ENCODE data around the gene WDFY4. TPM values are rescaled to one million over a fixed set of nuclear protein-coding genes. Genes with fewer than 3 reads are reported as not detected.

WDFY4 gene
- total RNA-seq, 4 donors from 2014 or later, result 0.61 to 3.8 (median 0.88) TPM

DNA sequence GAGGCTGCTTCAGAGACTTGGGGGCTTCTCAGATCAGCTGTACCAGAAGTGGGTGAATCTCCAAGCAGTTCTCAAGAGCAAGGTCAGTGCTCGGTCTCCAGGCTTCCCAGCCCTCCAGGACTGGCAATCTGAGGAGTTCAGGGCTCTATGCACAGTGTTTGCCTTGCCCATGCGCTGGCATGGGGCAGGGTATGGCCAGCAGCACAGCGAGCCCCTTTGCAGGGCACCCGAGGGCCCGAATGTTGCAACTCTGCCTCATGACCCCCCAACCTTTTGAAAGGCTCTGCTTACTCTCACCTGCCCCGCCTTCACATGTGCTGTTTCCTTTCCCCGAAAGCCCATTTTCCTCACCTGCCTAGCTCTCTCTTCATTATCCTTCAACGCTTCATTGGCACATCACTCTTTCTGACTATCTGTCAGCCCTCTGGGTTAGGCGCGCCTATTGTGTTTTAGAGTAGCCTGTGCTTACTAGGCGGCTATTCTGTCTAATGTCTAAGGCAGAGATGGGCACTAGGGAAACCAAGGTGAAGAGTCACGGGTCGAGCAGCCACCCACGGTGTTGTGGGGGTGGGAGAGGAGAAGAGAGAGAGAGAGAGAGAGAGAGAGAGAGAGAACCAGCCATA lies 83.6 kb downstream of the WDFY4 start:
- DNase-seq, result no peak
- intact Hi-C loops (cut with DNase I), result no loop called here

DNA sequence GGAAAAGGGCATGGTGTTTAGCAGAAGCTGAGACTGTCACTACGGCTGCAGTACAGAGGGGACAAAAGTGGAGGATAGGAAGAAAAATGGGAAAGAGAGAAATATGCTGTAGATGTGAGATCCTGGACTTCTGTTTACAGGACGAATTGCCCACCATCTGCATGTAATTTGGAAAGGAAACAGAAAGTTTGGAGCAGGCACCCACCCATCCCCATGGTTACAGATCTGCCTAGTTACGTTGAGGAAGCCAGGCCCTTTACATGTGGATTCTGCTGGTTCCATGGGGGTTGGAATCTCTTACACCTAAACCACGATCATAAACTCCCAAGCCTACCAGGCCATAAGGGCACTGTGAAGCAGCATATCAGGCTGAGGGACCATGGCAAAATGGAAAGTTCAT lies 84.3 kb downstream of the WDFY4 start:
- H3K9me3 ChIP-seq, result no peaks in the 10 kb centered on the region
- no peaks in the 10 kb centered on the region for H3K27me3 ChIP-seq
- DNase-seq, result no peak
- 74 to 80% methylated on average over 4 of the region's 4 CpGs for WGBS, 2 donors
- intact Hi-C loops (cut with DNase I), result no loop called here
- H3K36me3 ChIP-seq, result no peaks in the 10 kb centered on the region
- TF ChIP-seq, protein P1, sequence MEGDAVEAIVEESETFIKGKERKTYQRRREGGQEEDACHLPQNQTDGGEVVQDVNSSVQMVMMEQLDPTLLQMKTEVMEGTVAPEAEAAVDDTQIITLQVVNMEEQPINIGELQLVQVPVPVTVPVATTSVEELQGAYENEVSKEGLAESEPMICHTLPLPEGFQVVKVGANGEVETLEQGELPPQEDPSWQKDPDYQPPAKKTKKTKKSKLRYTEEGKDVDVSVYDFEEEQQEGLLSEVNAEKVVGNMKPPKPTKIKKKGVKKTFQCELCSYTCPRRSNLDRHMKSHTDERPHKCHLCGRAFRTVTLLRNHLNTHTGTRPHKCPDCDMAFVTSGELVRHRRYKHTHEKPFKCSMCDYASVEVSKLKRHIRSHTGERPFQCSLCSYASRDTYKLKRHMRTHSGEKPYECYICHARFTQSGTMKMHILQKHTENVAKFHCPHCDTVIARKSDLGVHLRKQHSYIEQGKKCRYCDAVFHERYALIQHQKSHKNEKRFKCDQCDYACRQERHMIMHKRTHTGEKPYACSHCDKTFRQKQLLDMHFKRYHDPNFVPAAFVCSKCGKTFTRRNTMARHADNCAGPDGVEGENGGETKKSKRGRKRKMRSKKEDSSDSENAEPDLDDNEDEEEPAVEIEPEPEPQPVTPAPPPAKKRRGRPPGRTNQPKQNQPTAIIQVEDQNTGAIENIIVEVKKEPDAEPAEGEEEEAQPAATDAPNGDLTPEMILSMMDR (IDR thresholded peaks at IDR 0.05), result no peak
- no peak for TF ChIP-seq POLR2A (IDR thresholded peaks at IDR 0.05)
- no peak overlapping the region for H3K27ac ChIP-seq
- no peak overlapping the region for H3K4me3 ChIP-seq
- H3K4me1 ChIP-seq, result no peaks in the 10 kb centered on the region

More for the DNA sequence above, 83.6 kb downstream of the WDFY4 start:
- Histone ChIP-seq H3K27ac (no peak overlapping the region), H3K27me3 (no peaks in the 10 kb centered on the region), H3K4me3 (no peak overlapping the region), H3K4me1 (no peaks in the 10 kb centered on the region), H3K9me3 (no peaks in the 10 kb centered on the region), H3K36me3 (no peaks in the 10 kb centered on the region)
- TF ChIP-seq, protein P1 (IDR thresholded peaks at IDR 0.05), result no peak
- no peak for TF ChIP-seq POLR2A (IDR thresholded peaks at IDR 0.05)
- WGBS, 2 donors, result 78 to 92% methylated on average over 10 to 12 of the region's 14 CpGs

DNA sequence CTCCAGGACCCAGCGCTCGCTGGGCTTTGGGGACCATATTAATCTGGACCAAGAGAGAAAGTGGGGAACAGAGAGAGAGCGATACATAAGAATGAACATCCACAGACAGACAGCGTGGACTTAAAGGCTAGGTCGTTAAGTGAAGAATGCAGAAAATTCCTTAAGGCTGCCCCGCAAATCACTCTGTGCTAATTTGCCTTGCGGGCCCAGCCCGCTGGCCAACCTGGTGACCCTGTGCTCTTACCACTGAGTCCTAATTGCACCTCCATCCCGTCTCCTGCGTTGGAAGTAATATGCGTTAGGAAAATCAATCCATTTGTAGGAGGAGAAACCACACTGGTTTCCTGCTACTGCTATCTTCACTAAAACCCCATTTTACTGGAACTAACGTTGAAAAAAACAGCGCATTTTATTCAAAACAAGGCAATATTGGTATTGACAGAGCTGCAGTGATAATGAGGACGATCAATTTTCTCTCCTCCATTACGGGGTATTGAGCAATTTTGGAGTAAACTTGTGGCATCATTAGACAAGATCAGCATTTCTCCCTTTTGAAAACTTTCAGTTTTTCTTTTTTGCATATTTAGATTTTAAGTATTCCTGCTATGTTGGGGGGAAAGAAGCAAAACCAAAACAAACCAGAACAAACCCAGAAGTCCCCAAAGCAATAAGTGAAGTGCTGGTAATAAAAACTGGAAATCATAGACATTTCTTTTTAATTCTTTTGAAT lies 85.2 kb downstream of the WDFY4 start:
- no peaks in the 10 kb centered on the region for H3K9me3 ChIP-seq
- DNase-seq, result no peak
- H3K27ac ChIP-seq, result no peak overlapping the region
- H3K36me3 ChIP-seq, result no peaks in the 10 kb centered on the region
- H3K4me1 ChIP-seq, result no peaks in the 10 kb centered on the region
- TF ChIP-seq, protein P1 (IDR thresholded peaks at IDR 0.05), result no peak
- TF ChIP-seq POLR2A (IDR thresholded peaks at IDR 0.05), result no peak
- WGBS, 2 donors, result 85 to 90% methylated on average over 14 to 15 of the region's 15 CpGs
- no peak overlapping the region for H3K4me3 ChIP-seq
- no peaks in the 10 kb centered on the region for H3K27me3 ChIP-seq
- intact Hi-C loops (cut with DNase I), result no loop called here

DNA sequence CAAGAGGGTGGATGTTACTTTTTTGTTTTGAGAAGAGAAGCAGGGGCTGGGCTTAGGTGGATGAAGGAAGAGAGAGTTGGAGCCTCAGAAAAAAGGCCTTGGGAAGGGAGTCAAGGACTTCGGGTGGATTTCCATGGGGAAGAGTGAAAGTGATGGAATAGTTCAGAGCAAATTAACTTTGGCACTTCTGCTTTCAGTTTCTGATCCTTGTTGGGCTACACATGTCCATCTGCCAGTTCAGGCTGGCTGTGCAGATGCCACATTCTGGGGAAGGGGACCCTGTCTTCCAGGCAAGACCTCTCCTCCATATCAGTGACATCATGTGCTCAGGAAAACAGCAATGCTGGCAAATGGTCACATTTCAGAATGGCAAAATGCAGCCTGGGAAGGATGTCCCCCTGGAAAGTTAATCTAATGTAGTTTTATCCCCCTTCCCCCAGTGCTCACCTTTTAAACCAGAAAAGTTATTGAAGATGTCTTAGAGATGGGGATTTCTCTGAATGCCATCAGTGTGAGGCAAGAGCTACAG lies 86.0 kb downstream of the WDFY4 start:
- Histone ChIP-seq H3K9me3 (no peaks in the 10 kb centered on the region), H3K36me3 (no peaks in the 10 kb centered on the region), H3K27me3 (no peaks in the 10 kb centered on the region), H3K27ac (no peak overlapping the region), H3K4me1 (no peaks in the 10 kb centered on the region), H3K4me3 (no peak overlapping the region)
- DNase-seq, result no peak
- TF ChIP-seq, protein P1 (IDR thresholded peaks at IDR 0.05), result no peak
- TF ChIP-seq POLR2A (IDR thresholded peaks at IDR 0.05), result no peak
- intact Hi-C loops (cut with DNase I), result no loop called here
- 35 to 44% methylated on average over 1 of the region's 1 CpG for WGBS, 2 donors

DNA sequence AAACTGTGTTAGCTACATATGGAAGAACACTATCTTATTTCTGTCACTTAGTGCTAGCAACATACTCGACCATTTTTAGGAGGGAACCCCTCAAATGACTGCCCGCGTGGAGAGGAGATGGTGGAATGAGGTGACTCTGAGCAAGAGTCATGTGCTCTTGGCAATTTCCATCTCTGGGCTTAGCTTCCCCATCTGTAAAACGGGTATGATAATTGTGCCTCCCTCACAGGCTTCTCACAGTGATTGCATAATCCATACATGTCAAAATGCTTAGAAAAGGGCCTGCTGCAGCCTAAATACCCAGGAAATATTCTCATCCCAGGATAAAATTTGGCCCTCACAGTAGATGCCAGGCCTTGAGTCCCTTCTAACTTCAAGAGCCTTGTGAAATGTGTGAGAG lies 86.6 kb downstream of the WDFY4 start:
- no peak overlapping the region for H3K27ac ChIP-seq
- intact Hi-C loops (cut with DNase I), result no loop called here
- WGBS, 2 donors, result 79 to 84% methylated on average over 4 of the region's 4 CpGs
- no peaks in the 10 kb centered on the region for H3K36me3 ChIP-seq
- DNase-seq, result no peak
- H3K4me3 ChIP-seq, result no peak overlapping the region
- no peaks in the 10 kb centered on the region for H3K27me3 ChIP-seq
- TF ChIP-seq POLR2A (IDR thresholded peaks at IDR 0.05), result no peak
- TF ChIP-seq, protein P1 (IDR thresholded peaks at IDR 0.05), result no peak
- H3K4me1 ChIP-seq, result no peaks in the 10 kb centered on the region
- no peaks in the 10 kb centered on the region for H3K9me3 ChIP-seq
